ENCODE results near the gene UBE2O. TPM values are rescaled to one million over a fixed set of nuclear protein-coding genes. Genes with fewer than 3 reads are reported as not detected.
"Not testable (repeated sequence)": the region's sequence is repeated elsewhere in the genome, so short reads cannot be mapped to it uniquely, and the experiment has no call there.

Gene UBE2O
- total RNA-seq, 2 experiments from 2014 or later = 24.5 to 25.2 TPM

- Mint-ChIP-seq H3K9me3 (no peaks in the 10 kb centered on the region), H3K36me3 (no peaks in the 10 kb centered on the region), H3K4me1 (ENCODE audit: low read depth) (peaks cover 15% of the 10 kb centered on the region), H3K27me3 (no peaks in the 10 kb centered on the region), H3K27ac (no peak overlapping the region), H3K4me3 (no peak overlapping the region)
- no peak for DNase-seq
- intact Hi-C loops (cut with micrococcal nuclease) = no loop called here
- ChIA-PET CTCF (interaction anchor here (8.4 kb wide), 1 partner anchor 28 kb away, joined by 97 read pairs; the partner anchor contains the start of gene SPHK1), POLR2A (no interaction called here)
Observed at GRCh38 chr17:76356803-76357456, 96.0 kb downstream of the UBE2O start.

GRCh38 chr17:76354747-76355310 is 98.1 kb downstream of the UBE2O start:
- intact Hi-C loops (cut with micrococcal nuclease) = loop anchor here (1.0 kb wide), 1 partner anchor 28 kb away; no protein-coding TSS in a partner anchor
- peak overlapping the region; percentile 51 for H3K4me3 Mint-ChIP-seq
- DNase-seq = peak; percentile 12
- H3K36me3 Mint-ChIP-seq = no peaks in the 10 kb centered on the region
- H3K9me3 Mint-ChIP-seq = no peaks in the 10 kb centered on the region
- CTCF ChIA-PET = interaction anchor here (0.8 to 8.4 kb wide), 6 partner anchors 15 to 349 kb away, joined by 3 to 97 read pairs (median 4); partner anchors contain the start of gene SPHK1
- POLR2A ChIA-PET = interaction anchor here (0.7 to 2.9 kb wide), 3 partner anchors 9 to 283 kb away, joined by 3 to 26 read pairs (median 3); partner anchors contain the start of gene SPHK1
- no peak overlapping the region for H3K27ac Mint-ChIP-seq
- no peaks in the 10 kb centered on the region for H3K27me3 Mint-ChIP-seq
- H3K4me1 Mint-ChIP-seq (ENCODE audit: low read depth) = peaks cover 18% of the 10 kb centered on the region

- no peaks in the 10 kb centered on the region for H3K36me3 Mint-ChIP-seq
- ChIA-PET CTCF (interaction anchor here (0.7 to 8.4 kb wide), 14 partner anchors 9 to 348 kb away, joined by 3 to 97 read pairs (median 4); partner anchors contain the start of gene SPHK1), POLR2A (interaction anchor here (0.7 to 2.9 kb wide), 9 partner anchors 9 to 283 kb away, joined by 3 to 26 read pairs (median 3); partner anchors contain the start of gene SPHK1)
- DNase-seq = no peak
- peaks cover 18% of the 10 kb centered on the region for H3K4me1 Mint-ChIP-seq (ENCODE audit: low read depth)
- H3K27ac Mint-ChIP-seq = peak overlapping the region; percentile 99
- peak overlapping the region; percentile 96 for H3K4me3 Mint-ChIP-seq
- no peaks in the 10 kb centered on the region for H3K9me3 Mint-ChIP-seq
- intact Hi-C loops (cut with micrococcal nuclease) = loop anchor here (1.0 kb wide), 1 partner anchor 29 kb away; no protein-coding TSS in a partner anchor
- no peaks in the 10 kb centered on the region for H3K27me3 Mint-ChIP-seq
Observed at GRCh38 chr17:76354317-76354729, 98.6 kb downstream of the UBE2O start.

- peaks cover 18% of the 10 kb centered on the region for H3K4me1 Mint-ChIP-seq (ENCODE audit: low read depth)
- intact Hi-C loops (cut with micrococcal nuclease) = loop anchor here (1.0 kb wide), 1 partner anchor 30 kb away; no protein-coding TSS in a partner anchor
- no peaks in the 10 kb centered on the region for H3K9me3 Mint-ChIP-seq
- H3K36me3 Mint-ChIP-seq = no peaks in the 10 kb centered on the region
- ChIA-PET CTCF (interaction anchor here (0.7 to 8.4 kb wide), 15 partner anchors 9 to 348 kb away, joined by 3 to 97 read pairs (median 4); partner anchors contain the start of gene SPHK1), POLR2A (interaction anchor here (0.7 to 2.9 kb wide), 11 partner anchors 8 to 282 kb away, joined by 3 to 26 read pairs (median 3); partner anchors contain the start of gene SPHK1)
- H3K27ac Mint-ChIP-seq = peak within 1 kb of the TSS; percentile 99
- peak; percentile 88 for DNase-seq
- H3K4me3 Mint-ChIP-seq = peak within 1 kb of the TSS; percentile 96
- H3K27me3 Mint-ChIP-seq = no peaks in the 10 kb centered on the region
Observed at GRCh38 chr17:76353599-76354316, 99.2 kb downstream of the UBE2O start, which contains the start of gene PRPSAP1. TSS of gene PRPSAP1 (minus strand) at chr17:76353916. CDS start at chr17:76353703, 213 bp downstream.

GRCh38 chr17:76353004-76353598 is 99.9 kb downstream of the UBE2O start:
- DNase-seq = peak; percentile 37
- intact Hi-C loops (cut with micrococcal nuclease) = no loop called here
- Mint-ChIP-seq H3K27ac (peak overlapping the region; percentile 40), H3K27me3 (no peaks in the 10 kb centered on the region), H3K36me3 (no peaks in the 10 kb centered on the region), H3K9me3 (no peaks in the 10 kb centered on the region), H3K4me3 (peak overlapping the region; percentile 96), H3K4me1 (ENCODE audit: low read depth) (peaks cover 18% of the 10 kb centered on the region)
- POLR2A ChIA-PET = interaction anchor here (0.7 to 2.9 kb wide), 7 partner anchors 9 to 204 kb away, joined by 3 to 26 read pairs (median 3); partner anchors contain the start of gene SPHK1
- CTCF ChIA-PET = interaction anchor here (1.0 to 8.4 kb wide), 12 partner anchors 10 to 338 kb away, joined by 3 to 97 read pairs (median 4); partner anchors contain the start of gene SPHK1

GRCh38 chr17:76351526-76352071 is 101.4 kb downstream of the UBE2O start:
- no peaks in the 10 kb centered on the region for H3K9me3 Mint-ChIP-seq
- peaks cover 18% of the 10 kb centered on the region for H3K4me1 Mint-ChIP-seq (ENCODE audit: low read depth)
- DNase-seq = no peak
- H3K27me3 Mint-ChIP-seq = no peaks in the 10 kb centered on the region
- ChIA-PET CTCF (interaction anchor here (0.8 to 8.4 kb wide), 5 partner anchors 33 to 57 kb away, joined by 4 to 97 read pairs (median 7); partner anchors contain the start of gene SPHK1), POLR2A (no interaction called here)
- peak overlapping the region; percentile 20 for H3K4me3 Mint-ChIP-seq
- intact Hi-C loops (cut with micrococcal nuclease) = no loop called here
- no peak overlapping the region for H3K27ac Mint-ChIP-seq
- peaks cover 8% of the 10 kb centered on the region for H3K36me3 Mint-ChIP-seq

GRCh38 chr17:76350463-76350862 is 102.5 kb downstream of the UBE2O start:
- no peaks in the 10 kb centered on the region for H3K27me3 Mint-ChIP-seq
- ChIA-PET POLR2A (interaction anchor here (0.6 kb wide), 1 partner anchor 511 kb away, joined by 3 read pairs; no protein-coding TSS in a partner anchor), CTCF (interaction anchor here (8.4 kb wide), 1 partner anchor 34 kb away, joined by 97 read pairs; the partner anchor contains the start of gene SPHK1)
- peaks cover 18% of the 10 kb centered on the region for H3K4me1 Mint-ChIP-seq (ENCODE audit: low read depth)
- no peaks in the 10 kb centered on the region for H3K9me3 Mint-ChIP-seq
- no peak overlapping the region for H3K27ac Mint-ChIP-seq
- peaks cover 12% of the 10 kb centered on the region for H3K36me3 Mint-ChIP-seq
- DNase-seq = no peak
- intact Hi-C loops (cut with micrococcal nuclease) = no loop called here
- no peak overlapping the region for H3K4me3 Mint-ChIP-seq

- H3K4me3 Mint-ChIP-seq; H3K27ac Mint-ChIP-seq; H3K4me1 Mint-ChIP-seq (ENCODE audit: low read depth); DNase-seq; H3K9me3 Mint-ChIP-seq; H3K27me3 Mint-ChIP-seq; intact Hi-C loops (cut with micrococcal nuclease); CTCF ChIA-PET; POLR2A ChIA-PET: not testable (repeated sequence)
- H3K36me3 Mint-ChIP-seq = peaks cover 17% of the 10 kb centered on the region
Observed at GRCh38 chr17:76346936-76347335, 106.0 kb downstream of the UBE2O start.

GRCh38 chr17:76345377-76345974 is 107.5 kb downstream of the UBE2O start:
- intact Hi-C loops (cut with micrococcal nuclease) = no loop called here
- Mint-ChIP-seq H3K27me3 (no peaks in the 10 kb centered on the region), H3K27ac (no peak overlapping the region), H3K9me3 (no peaks in the 10 kb centered on the region), H3K4me1 (ENCODE audit: low read depth) (no peaks in the 10 kb centered on the region), H3K4me3 (no peak overlapping the region), H3K36me3 (peaks cover 20% of the 10 kb centered on the region)
- ChIA-PET POLR2A (interaction anchor here (1.1 kb wide), 1 partner anchor 9 kb away, joined by 3 read pairs; no protein-coding TSS in a partner anchor), CTCF (no interaction called here)
- DNase-seq = no peak

GRCh38 chr17:76343106-76343505 is 109.8 kb downstream of the UBE2O start:
- Mint-ChIP-seq H3K27ac (no peak overlapping the region), H3K4me3 (no peak overlapping the region), H3K9me3 (no peaks in the 10 kb centered on the region), H3K27me3 (no peaks in the 10 kb centered on the region), H3K36me3 (peaks cover 24% of the 10 kb centered on the region), H3K4me1 (ENCODE audit: low read depth) (no peaks in the 10 kb centered on the region)
- ChIA-PET CTCF (interaction anchor here (0.6 to 0.9 kb wide), 2 partner anchors 54 to 66 kb away, joined by 3 read pairs; no protein-coding TSS in a partner anchor), POLR2A (no interaction called here)
- intact Hi-C loops (cut with micrococcal nuclease) = no loop called here
- no peak for DNase-seq

- Mint-ChIP-seq H3K27ac (no peak overlapping the region), H3K4me1 (ENCODE audit: low read depth) (peaks cover 3% of the 10 kb centered on the region), H3K4me3 (no peak overlapping the region), H3K9me3 (no peaks in the 10 kb centered on the region), H3K36me3 (peaks cover 15% of the 10 kb centered on the region), H3K27me3 (no peaks in the 10 kb centered on the region)
- intact Hi-C loops (cut with micrococcal nuclease) = no loop called here
- ChIA-PET POLR2A (no interaction called here), CTCF (no interaction called here)
- no peak for DNase-seq
Observed at GRCh38 chr17:76341301-76341700, 111.7 kb downstream of the UBE2O start.

Data from activated CD4-positive, alpha-beta memory T cell treated with anti-CD3 and anti-CD28 coated beads for 36 hours (primary cell).